GM10847 (cell line): ENCODE results near the gene PATE2.

ENCODE experiments used
- POLR2A ChIP-seq: IDR thresholded peaks from 2 replicates; pipeline ENCODE4 v1.6.1; 2011; ENCODE audit not compliant: insufficient read length; ENCODE audit errors: extremely low read depth

The PATE2 gene

DNA sequence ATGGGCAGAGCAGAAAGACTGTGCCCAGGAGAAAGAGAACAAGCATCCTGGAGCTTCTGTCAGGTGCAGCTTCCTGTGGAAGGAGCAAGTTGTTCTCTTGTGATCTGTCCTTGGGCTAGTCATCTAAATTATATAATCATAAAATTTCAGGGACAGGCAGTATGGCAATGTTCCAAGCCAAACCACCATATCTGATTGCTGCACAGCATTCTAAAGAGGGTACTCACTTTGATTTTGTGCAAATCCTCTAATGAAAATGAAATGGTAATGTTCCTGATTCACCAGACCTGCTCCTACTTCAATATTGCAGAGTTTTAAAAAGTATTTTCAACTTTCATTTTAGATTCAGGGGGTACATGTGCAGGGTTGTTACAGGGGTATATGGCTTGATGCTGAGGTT lies at the start of gene PATE2:
Gene PATE2, minus strand, starts transcription at position 101 of the 400 bp plus-strand sequence. Its CDS starts 55 bp downstream, at position 46.
- TF ChIP-seq POLR2A = no peak

- TF ChIP-seq POLR2A = no peak
Observed at GRCh38 chr11:125807909-125808308, 29.3 kb upstream of the PATE2 start.

GRCh38 chr11:125802387-125802786 lies 23.8 kb upstream of the PATE2 start:
- no peak for TF ChIP-seq POLR2A

DNA sequence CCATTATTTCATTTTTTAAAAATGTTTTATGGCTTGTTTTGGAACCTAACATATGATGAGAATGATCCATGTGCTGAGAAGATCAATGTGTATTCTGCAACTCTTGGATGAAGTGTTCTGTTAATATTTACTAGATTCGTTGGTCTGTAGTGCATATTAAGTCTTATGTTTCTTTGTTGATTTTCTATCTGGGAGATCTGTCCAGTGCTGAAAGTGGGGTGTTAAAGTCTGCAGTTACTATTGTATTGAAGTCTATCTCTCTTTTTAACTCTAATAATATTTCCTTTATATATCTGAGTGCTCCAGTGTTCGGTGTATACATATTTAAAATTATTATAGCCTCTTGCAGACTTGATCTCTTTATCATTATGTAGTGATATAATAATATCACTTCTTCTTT lies 21.2 kb upstream of the PATE2 start:
- TF ChIP-seq POLR2A = no peak

DNA sequence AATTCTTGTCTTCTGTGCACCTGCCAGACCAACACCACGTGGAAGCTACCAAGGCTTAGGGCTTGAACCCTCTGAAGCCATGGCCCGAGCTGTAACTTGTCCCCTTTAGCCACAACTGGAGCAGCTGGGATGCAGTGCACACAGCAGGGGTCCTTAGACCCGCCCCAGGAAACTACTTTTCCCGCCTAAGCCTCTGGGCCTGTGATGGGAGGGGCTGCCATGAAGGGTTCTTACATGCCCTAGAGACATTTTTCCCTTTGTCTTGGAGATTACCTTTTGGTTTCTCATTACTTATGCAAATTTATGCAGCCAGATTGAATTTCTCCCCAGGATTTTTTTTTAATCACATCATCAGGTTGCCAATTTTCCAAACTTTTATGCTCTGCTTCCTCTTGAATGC lies 19.0 kb upstream of the PATE2 start:
- TF ChIP-seq POLR2A = no peak

GRCh38 chr11:125790825-125791224 lies 12.2 kb upstream of the PATE2 start:
- TF ChIP-seq POLR2A = no peak

GRCh38 chr11:125787827-125788226 lies 9.2 kb upstream of the PATE2 start, which contains the start of gene PATE3:
Gene PATE3, plus strand, starts transcription at chr11:125788127. Its CDS starts 25 bp downstream, at chr11:125788152.
- no peak for TF ChIP-seq POLR2A

- no peak for TF ChIP-seq POLR2A
Observed at GRCh38 chr11:125784678-125785077, 6.0 kb upstream of the PATE2 start.

DNA sequence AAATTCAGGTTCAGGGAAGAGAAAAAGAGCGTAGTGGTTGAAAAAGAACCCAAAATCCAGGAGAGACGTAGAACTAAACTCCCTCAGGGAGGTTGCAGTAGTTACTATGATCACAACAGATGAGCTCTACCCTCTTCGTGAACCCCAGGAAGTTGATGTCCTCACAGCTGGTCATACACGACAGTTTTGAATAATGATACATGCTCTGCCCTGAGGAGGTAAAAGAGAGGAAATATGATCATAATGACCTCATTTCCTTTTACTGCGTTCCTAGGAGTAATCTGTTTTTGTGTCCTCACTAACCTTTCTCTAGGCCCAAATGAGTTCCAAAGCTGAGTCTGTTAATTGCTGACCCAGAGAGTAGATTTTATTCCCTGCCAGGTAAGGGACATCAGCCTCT lies 1.3 kb downstream of the PATE2 start:
- no peak for TF ChIP-seq POLR2A

GRCh38 chr11:125773516-125773915 lies 5.1 kb downstream of the PATE2 start:
- TF ChIP-seq POLR2A = no peak

- TF ChIP-seq POLR2A = no peak
Observed at GRCh38 chr11:125772834-125773505, 5.7 kb downstream of the PATE2 start.

DNA sequence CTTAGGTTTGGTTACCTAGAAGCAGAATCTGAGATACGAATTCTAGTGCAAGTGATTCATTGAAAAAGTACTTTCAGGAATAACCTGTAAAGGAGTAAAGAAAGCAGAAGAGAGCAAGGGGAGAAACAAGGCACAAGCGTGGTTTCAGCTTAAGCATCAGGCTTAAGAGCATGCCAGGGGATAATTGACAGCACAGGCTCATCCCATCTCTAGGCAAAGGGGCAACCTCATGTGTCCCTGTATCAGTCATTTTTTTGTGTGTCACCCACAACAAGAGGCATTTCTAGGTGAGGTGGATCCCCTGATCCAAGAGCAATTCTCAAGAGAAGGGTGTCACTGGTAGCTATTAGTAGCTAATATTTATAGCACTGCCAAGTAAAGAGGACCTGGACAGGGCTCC lies 8.0 kb downstream of the PATE2 start:
- no peak for TF ChIP-seq POLR2A

DNA sequence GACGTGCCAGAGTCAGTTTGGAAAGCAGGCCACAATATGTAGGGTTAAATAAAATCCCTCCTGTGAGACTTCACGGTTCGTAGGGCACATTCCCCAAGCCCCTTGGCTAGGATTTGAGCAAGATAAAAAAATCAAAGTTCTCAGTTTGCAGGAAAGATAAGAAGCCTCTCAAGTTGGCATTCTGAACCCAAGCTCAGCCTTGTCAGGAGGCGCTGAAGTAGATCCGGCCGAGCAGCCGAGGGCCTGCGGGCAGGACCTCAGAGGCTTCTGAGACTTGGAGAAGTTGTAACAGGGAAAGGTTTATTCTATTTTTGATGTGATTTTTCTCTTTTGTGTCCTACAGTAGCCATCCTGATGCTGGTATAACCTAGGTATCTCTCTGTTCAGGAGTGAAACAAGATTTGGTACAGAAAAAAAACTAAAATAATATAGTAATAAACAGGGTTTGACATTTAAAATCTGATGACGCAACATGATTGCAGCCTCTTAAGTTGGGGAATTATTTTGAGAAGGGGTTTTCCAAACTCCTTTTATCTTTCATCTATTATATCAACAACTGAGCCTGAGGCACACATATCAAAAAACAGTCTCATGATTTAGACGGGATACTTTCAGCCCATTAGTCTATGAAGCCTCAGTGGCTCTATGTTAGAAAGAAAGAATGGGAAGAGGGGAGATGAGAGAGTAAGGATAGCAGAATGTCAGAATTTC lies 10.1 kb downstream of the PATE2 start:
- no peak for TF ChIP-seq POLR2A

GRCh38 chr11:125766251-125766650 lies 12.4 kb downstream of the PATE2 start:
- TF ChIP-seq POLR2A = no peak

GRCh38 chr11:125763483-125763882 lies 15.1 kb downstream of the PATE2 start:
- TF ChIP-seq POLR2A = no peak

- TF ChIP-seq POLR2A = no peak
Observed at GRCh38 chr11:125762445-125762844, 16.2 kb downstream of the PATE2 start.

DNA sequence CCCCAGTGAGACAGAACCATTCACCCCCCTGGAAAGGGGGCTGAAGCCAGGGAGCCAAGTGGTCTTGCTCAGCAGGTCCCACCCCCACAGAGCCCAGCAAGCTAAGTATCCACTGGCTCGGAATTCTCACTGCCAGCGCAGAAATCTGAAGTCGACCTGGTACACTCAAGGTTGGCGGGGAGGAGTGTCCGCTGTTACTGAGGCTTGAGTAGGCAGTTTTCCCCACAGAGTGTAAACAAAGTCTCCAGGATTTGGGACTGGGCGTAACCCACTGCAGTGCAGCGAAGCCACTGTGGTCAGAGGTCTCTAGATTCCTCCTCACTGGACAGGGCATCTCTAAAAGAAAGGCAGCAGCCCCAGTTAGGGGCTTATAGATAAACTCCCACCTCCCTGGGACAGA lies 22.6 kb downstream of the PATE2 start:
- no peak for TF ChIP-seq POLR2A
